Fibroblast of upper back skin (primary cell): Measurements from ENCODE around the gene WDR6.

ENCODE experiments used
- DNase-seq: peaks from one replicate; pipeline ENCODE4 v3.0.0-alpha.2; 2013

WDR6 gene

GRCh38 chr3:49007068-49007770 lies at the start of gene WDR6:
WDR6 (plus strand) TSS chr3:49007391; CDS start chr3:49007432, 41 bp downstream.
- DNase-seq: peak; percentile 98

- peak; percentile 52 for DNase-seq
Observed at GRCh38 chr3:48960841-48961413, 46.3 kb upstream of the WDR6 start.

GRCh38 chr3:48962340-48962739 lies 44.9 kb upstream of the WDR6 start:
- no peak for DNase-seq

GRCh38 chr3:48962939-48963338 lies 44.3 kb upstream of the WDR6 start:
- no peak for DNase-seq

GRCh38 chr3:48963591-48963990 lies 43.6 kb upstream of the WDR6 start:
- no peak for DNase-seq

GRCh38 chr3:48966367-48966766 lies 40.8 kb upstream of the WDR6 start:
- DNase-seq: peak; percentile 17

- DNase-seq: no peak
Observed at GRCh38 chr3:48966876-48967361, 40.3 kb upstream of the WDR6 start.

- no peak for DNase-seq
Observed at GRCh38 chr3:48970586-48970985, 36.6 kb upstream of the WDR6 start.

- no peak for DNase-seq
Observed at GRCh38 chr3:48974076-48974864, 32.9 kb upstream of the WDR6 start.

- DNase-seq: no peak
Observed at GRCh38 chr3:48979451-48979850, 27.7 kb upstream of the WDR6 start.

- DNase-seq: no peak
Observed at GRCh38 chr3:48980295-48980694, 26.9 kb upstream of the WDR6 start.

GRCh38 chr3:48982016-48982415 lies 25.2 kb upstream of the WDR6 start:
- no peak for DNase-seq

GRCh38 chr3:48982686-48983085 lies 24.5 kb upstream of the WDR6 start:
- no peak for DNase-seq

- no peak for DNase-seq
Observed at GRCh38 chr3:48983096-48983495, 24.1 kb upstream of the WDR6 start.

GRCh38 chr3:48984663-48985062 lies 22.5 kb upstream of the WDR6 start:
- no peak for DNase-seq

- no peak for DNase-seq
Observed at GRCh38 chr3:48985831-48986376, 21.3 kb upstream of the WDR6 start.

GRCh38 chr3:48989126-48989795 lies 17.9 kb upstream of the WDR6 start:
- DNase-seq: no peak

- DNase-seq: peak; percentile 95
Observed at GRCh38 chr3:48989796-48990635, 17.2 kb upstream of the WDR6 start, which contains the start of gene P4HTM. P4HTM (plus strand) TSS chr3:48990241; CDS start chr3:48990257, 16 bp downstream.

- no peak for DNase-seq
Observed at GRCh38 chr3:48990636-48991469, 16.3 kb upstream of the WDR6 start.

GRCh38 chr3:48991851-48992545 lies 15.2 kb upstream of the WDR6 start:
- DNase-seq: no peak
